HCT116 (cell line): ENCODE data around the gene SMC4. TPM values are rescaled to one million over a fixed set of nuclear protein-coding genes. Genes with fewer than 3 reads are reported as not detected.

Experiments
- ATAC-seq: fragments of 200-7000 bp; cut with Tn5 transposase; 2 replicates; pipeline ENCODE4 v1.9.1; 2020; ENCODE audit warnings: mild to moderate bottlenecking, moderate library complexity
- BruUV-seq: library from RNA; stranded (reverse); fragments of 400-500 nt; replicated peaks from 2 replicates; lab custom pipeline; 2021; lab: Mats Ljungman, UMichigan
- CTCF ChIA-PET: fragments of 300-600 bp; sonication (Branson Sonifier 250); formaldehyde crosslinking; loops from one replicate; lab custom pipeline; 2021; ENCODE audit warnings: antibody characterized with exemption; lab: Charles Lee
- POLR2A ChIA-PET: fragments of 300-600, 350-600 bp; sonication (Branson Sonifier 250); formaldehyde crosslinking; loops from one replicate; lab custom pipeline; 2021; ENCODE audit warnings: antibody characterized with exemption; lab: Charles Lee
- RAD21 ChIA-PET, 2 experiments: fragments of 300-600 bp; sonication (Branson Sonifier 250); formaldehyde crosslinking; loops; one replicate each; lab custom pipeline; 2023; ENCODE audit warnings: low total read pairs in 2 of 2; ENCODE audit not compliant: uncharacterized antibody in 2 of 2, unreplicated experiment in 2 of 2, low non-redundant PET in 1 of 2; lab: Charles Lee
- DNase-seq: peaks from one replicate; pipeline ENCODE4 v3.0.0-alpha.2; 2010; ENCODE audit warnings: low read depth, low spot score
- H2AFZ ChIP-seq: fragments of 200-600 bp; shearing (Covaris generic), sonication (generic); 2 replicates; pipeline ENCODE4 v1.6.1; 2017; ENCODE audit warnings: low read depth, mixed run types, mixed read lengths, antibody characterized with exemption, low read length; ENCODE audit not compliant: poor library complexity, severe bottlenecking
- H3K27ac ChIP-seq: 2 replicates; pipeline ENCODE4 v1.5.1; 2012; ENCODE audit warnings: low read depth, low read length
- H3K27me3 ChIP-seq: fragments of 200-600 bp; sonication (generic); 2 replicates; pipeline ENCODE4 v1.6.1; 2016; ENCODE audit warnings: mixed run types, low read length, mixed read lengths; ENCODE audit not compliant: insufficient read depth
- H3K36me3 ChIP-seq, 2 experiments: fragments of 200-500 bp in 1 of 2; fragments of 200-600 bp in 1 of 2; sonication (Bioruptor generic) in 1 of 2; sonication (generic) in 1 of 2; 2 replicates each; pipeline versions ENCODE4 v1.5.1 to v1.6.1; 2014 to 2016; ENCODE audit warnings: low read length in 2 of 2, inconsistent platforms in 1 of 2, mixed read lengths in 1 of 2, mixed run types in 1 of 2; ENCODE audit not compliant: insufficient read depth in 2 of 2, control insufficient read depth in 1 of 2
- H3K4me1 ChIP-seq, 2 experiments: fragments of 200-600 bp in 1 of 2; sonication (generic) in 1 of 2; 2 replicates each; pipeline versions ENCODE4 v1.5.1 to v1.6.1; 2012 to 2017; ENCODE audit warnings: low read length in 2 of 2, inconsistent platforms in 1 of 2, mild to moderate bottlenecking in 1 of 2, mixed read lengths in 1 of 2, mixed run types in 1 of 2, moderate library complexity in 1 of 2; ENCODE audit not compliant: insufficient read depth in 2 of 2, control insufficient read depth in 1 of 2
- H3K4me2 ChIP-seq: fragments of 200-600 bp; sonication (generic); 2 replicates; pipeline ENCODE4 v1.6.1; 2017; ENCODE audit warnings: mixed run types, low read length, mixed read lengths
- H3K4me3 ChIP-seq, 2 experiments: fragments of 200-600 bp in 1 of 2; sonication (generic) in 1 of 2; replicated peaks in 1 of 2; 2 replicates each; pipeline ENCODE4 v1.5.1; 2011 to 2016; ENCODE audit warnings: low read length in 2 of 2, control low read depth in 1 of 2, low read depth in 1 of 2, mild to moderate bottlenecking in 1 of 2, mixed read lengths in 1 of 2, mixed run types in 1 of 2
- H3K79me2 ChIP-seq: fragments of 200-600 bp; sonication (generic); 2 replicates; pipeline ENCODE4 v1.6.1; 2017; ENCODE audit warnings: mild to moderate bottlenecking, mixed run types, low read length, moderate library complexity, mixed read lengths; ENCODE audit not compliant: insufficient read depth
- H3K9ac ChIP-seq: fragments of 200-600 bp; sonication (generic); 2 replicates; pipeline ENCODE4 v1.6.1; 2016; ENCODE audit warnings: low read length, mixed read lengths
- H3K9me2 ChIP-seq: fragments of 200-600 bp; sonication (generic), shearing (Covaris generic); 2 replicates; pipeline ENCODE4 v1.6.1; 2017; ENCODE audit warnings: mixed run types, mild to moderate bottlenecking, moderate library complexity; ENCODE audit not compliant: insufficient read depth
- H3K9me3 ChIP-seq, 2 experiments: fragments of 200-500 bp in 1 of 2; fragments of 200-600 bp in 1 of 2; sonication (Bioruptor generic) in 1 of 2; sonication (generic) in 1 of 2; 2 replicates each; pipeline ENCODE4 v1.6.1; 2014 to 2017; ENCODE audit warnings: low read length in 2 of 2, mixed read lengths in 2 of 2, inconsistent platforms in 1 of 2, low read depth in 1 of 2, mild to moderate bottlenecking in 1 of 2, mixed run types in 1 of 2, moderate library complexity in 1 of 2; ENCODE audit not compliant: control insufficient read depth in 1 of 2, insufficient read depth in 1 of 2
- H4K20me1 ChIP-seq: fragments of 200-600 bp; sonication (generic), shearing (Covaris generic); 2 replicates; pipeline ENCODE4 v1.6.1; 2017; ENCODE audit warnings: mixed run types, mild to moderate bottlenecking, moderate library complexity; ENCODE audit not compliant: insufficient read depth
- ATF3 ChIP-seq: IDR thresholded peaks from 2 replicates; pipeline ENCODE4 v1.6.1; 2012
- CBX3 ChIP-seq: IDR thresholded peaks from 2 replicates; pipeline ENCODE4 v1.6.1; 2012; ENCODE audit warnings: low read depth
- CTCF ChIP-seq, 3 experiments: fragments of 200-600 bp in 1 of 3; sonication (generic) in 1 of 3; IDR thresholded peaks in 2 of 3; conservative IDR thresholded peaks in 1 of 3; 2 replicates each; pipeline ENCODE4 v1.5.1; 2012 to 2017; ENCODE audit warnings: low read depth in 2 of 3, low read length in 2 of 3, antibody characterized with exemption in 1 of 3, borderline replicate concordance in 1 of 3, control low read depth in 1 of 3, mild to moderate bottlenecking in 1 of 3, mixed read lengths in 1 of 3, mixed run types in 1 of 3, moderate library complexity in 1 of 3; ENCODE audit not compliant: insufficient read depth in 1 of 3
- POLR2A ChIP-seq: IDR thresholded peaks from 2 replicates; pipeline ENCODE4 v1.7.0; 2011; ENCODE audit warnings: borderline replicate concordance; ENCODE audit not compliant: insufficient read depth, insufficient read length; ENCODE audit errors: extremely low read depth
- REST ChIP-seq: IDR thresholded peaks from 2 replicates; pipeline ENCODE4 v1.6.1; 2012; ENCODE audit warnings: low read depth
- SIN3A ChIP-seq: IDR thresholded peaks from 2 replicates; pipeline ENCODE4 v1.6.1; 2012; ENCODE audit warnings: low read depth
- SP1 ChIP-seq: IDR thresholded peaks from 2 replicates; pipeline ENCODE4 v1.6.1; 2012; ENCODE audit warnings: low read depth
- YY1 ChIP-seq: IDR thresholded peaks from 2 replicates; pipeline ENCODE4 v1.6.1; 2011; ENCODE audit warnings: low read length, low read depth, moderate library complexity, mild to moderate bottlenecking; ENCODE audit not compliant: insufficient replicate concordance; ENCODE audit errors: extremely low read depth
- ZNF274 ChIP-seq: fragments of 200-500 bp; sonication (Bioruptor generic); IDR thresholded peaks from 2 replicates; pipeline ENCODE4 v1.6.1; 2014; ENCODE audit warnings: mild to moderate bottlenecking, low read depth, low read length, inconsistent platforms
- intact Hi-C: fragments of 100-400 bp; cut with micrococcal nuclease; formaldehyde crosslinking; loops from 2 replicates; pipeline ENCODE4 v1.10.0; 2022
- total RNA-seq: library from RNA; stranded (reverse); gene quantifications from one replicate; pipeline ENCODE4 v1.2.1, GENCODE V29; 2021; ENCODE audit not compliant: unreplicated experiment

The SMC4 gene
- total RNA-seq, 1 experiment from 2014 or later, result 123 TPM

GRCh38 chr3:160477750-160478149 is 78.3 kb downstream of the SMC4 start:
- no peaks in the 10 kb centered on the region for H4K20me1 ChIP-seq
- H3K4me3 ChIP-seq, result no peak overlapping the region
- H3K4me1 ChIP-seq, result 0 out of 4 replicates have a peak, but pooled peaks cover 0 to 7% of the 10 kb centered on the region in 2 experiments
- H3K27me3 ChIP-seq, result no peaks in the 10 kb centered on the region
- no peaks in the 10 kb centered on the region for H3K9me2 ChIP-seq
- ChIA-PET RAD21 (no interaction called here), CTCF (no interaction called here), POLR2A (no interaction called here)
- no TSS peak for BruUV-seq
- no peak for DNase-seq
- no peak overlapping the region for H3K27ac ChIP-seq
- no peak for TF ChIP-seq YY1
- TF ChIP-seq ATF3, result no peak
- no peak for TF ChIP-seq REST
- no peak for TF ChIP-seq POLR2A
- no peak for TF ChIP-seq CBX3
- TF ChIP-seq ZNF274, result no peak
- no peak for TF ChIP-seq SIN3A
- TF ChIP-seq SP1, result no peak
- no peak for TF ChIP-seq CTCF (IDR thresholded peaks at IDR 0.05 in 2 of 3, conservative IDR thresholded peaks at IDR 0.05 in 1 of 3; ENCODE audit: borderline replicate concordance in 1 of 3, insufficient read depth in 1 of 3, low read depth in 2 of 3, low read length in 2 of 3)
- no peaks in the 10 kb centered on the region for H3K36me3 ChIP-seq
- no peak overlapping the region for H3K4me2 ChIP-seq
- H3K9ac ChIP-seq, result no peak overlapping the region
- ATAC-seq, result no peak
- intact Hi-C loops, result no loop called here
- no peak overlapping the region for H2AFZ ChIP-seq
- H3K9me3 ChIP-seq, result no peaks in the 10 kb centered on the region
- H3K79me2 ChIP-seq, result no peaks in the 10 kb centered on the region
